ENCODE results near the gene TXNRD2.

The TXNRD2 gene

GRCh38 chr22:19873138-19873959 is 68.3 kb downstream of the TXNRD2 start:
- DNase-seq, result no peak

GRCh38 chr22:19872779-19873137 is 68.9 kb downstream of the TXNRD2 start:
- DNase-seq, result no peak

- no peak for DNase-seq
These were observed 69.5 kb downstream of the TXNRD2 start for GRCh38 chr22:19871845-19872778.

GRCh38 chr22:19871023-19871844 is 70.4 kb downstream of the TXNRD2 start:
- no peak for DNase-seq

- no peak for DNase-seq
These were observed 71.2 kb downstream of the TXNRD2 start for GRCh38 chr22:19870153-19871022.

- no peak for DNase-seq
These were observed 72.0 kb downstream of the TXNRD2 start for GRCh38 chr22:19869497-19870152.

GRCh38 chr22:19868773-19869471 is 72.7 kb downstream of the TXNRD2 start:
- no peak for DNase-seq

- DNase-seq, result no peak
These were observed 73.3 kb downstream of the TXNRD2 start for GRCh38 chr22:19868333-19868732.

GRCh38 chr22:19867617-19868016 is 74.0 kb downstream of the TXNRD2 start:
- no peak for DNase-seq

GRCh38 chr22:19866665-19867009 is 75.0 kb downstream of the TXNRD2 start:
- no peak for DNase-seq

GRCh38 chr22:19865141-19865829 is 76.3 kb downstream of the TXNRD2 start:
- DNase-seq, result no peak

- DNase-seq, result no peak
These were observed 77.0 kb downstream of the TXNRD2 start for GRCh38 chr22:19864538-19865106.

GRCh38 chr22:19863571-19863970 is 78.0 kb downstream of the TXNRD2 start:
- no peak for DNase-seq

- DNase-seq, result no peak
These were observed 78.9 kb downstream of the TXNRD2 start for GRCh38 chr22:19862619-19863246.

GRCh38 chr22:19859861-19860510 is 81.6 kb downstream of the TXNRD2 start:
- no peak for DNase-seq

- DNase-seq, result no peak
These were observed 84.2 kb downstream of the TXNRD2 start for GRCh38 chr22:19857382-19857781.

- DNase-seq, result peak; percentile 74
These were observed 85.9 kb downstream of the TXNRD2 start for GRCh38 chr22:19855504-19856409.

Data from EL (cell line).